Activated T-helper 1 cell treated with Interleukin-2 at 50 U/mL for 16 hours (primary cell): Measurements from ENCODE around the gene POC1A.
A peak's percentile ranks its signal among the peaks of the same experiment; 100 is the strongest.

ENCODE experiments used
- DNase-seq: peaks from one replicate; pipeline ENCODE4 v3.0.0-alpha.2; 2020; ENCODE audit warnings: low read depth

Gene POC1A

DNA sequence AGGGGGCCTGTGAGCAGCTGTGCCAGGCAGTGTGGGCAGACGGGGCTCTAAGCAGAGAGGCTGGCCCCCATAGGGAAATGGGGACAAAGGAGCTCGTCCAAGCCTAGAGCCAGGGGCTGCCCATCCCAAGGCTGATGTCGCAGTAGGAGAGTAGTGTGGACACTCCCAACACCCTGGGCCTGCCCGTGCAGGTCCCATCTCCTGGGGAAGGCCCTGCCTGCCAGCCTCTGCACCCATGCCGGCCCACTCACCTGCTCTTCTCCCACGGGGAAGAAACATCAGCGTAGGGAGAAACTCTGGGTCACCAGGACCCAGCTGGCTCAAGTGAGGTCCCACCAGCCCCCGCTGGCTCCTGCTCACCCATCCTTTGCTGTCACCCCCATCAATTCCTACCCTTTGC lies 87.2 kb downstream of the POC1A start:
- no peak for DNase-seq

DNA sequence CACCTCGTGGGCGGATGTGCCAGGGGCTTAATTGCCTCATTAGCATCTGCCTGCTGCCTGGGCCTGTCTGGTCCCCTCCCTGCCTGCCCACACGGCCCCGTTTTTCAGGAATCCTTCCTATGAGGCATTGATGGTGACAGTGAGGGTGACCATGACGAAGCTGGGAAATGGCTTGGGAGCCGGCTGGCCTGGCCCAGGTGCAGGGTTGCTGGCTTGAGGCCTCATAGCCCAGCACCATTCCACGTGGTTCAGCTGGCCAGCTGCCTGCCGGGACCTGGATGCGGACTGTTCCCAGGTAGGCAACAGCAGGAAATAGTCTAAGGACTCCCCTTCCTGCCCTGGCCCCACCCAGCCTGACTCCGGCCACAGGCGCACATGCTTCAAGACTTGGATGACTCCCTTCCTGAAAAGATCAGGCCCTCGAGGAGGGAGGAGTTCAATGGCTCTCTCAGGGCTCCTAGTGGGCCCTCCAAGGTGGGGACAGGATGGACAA lies 88.9 kb downstream of the POC1A start:
- DNase-seq: no peak

DNA sequence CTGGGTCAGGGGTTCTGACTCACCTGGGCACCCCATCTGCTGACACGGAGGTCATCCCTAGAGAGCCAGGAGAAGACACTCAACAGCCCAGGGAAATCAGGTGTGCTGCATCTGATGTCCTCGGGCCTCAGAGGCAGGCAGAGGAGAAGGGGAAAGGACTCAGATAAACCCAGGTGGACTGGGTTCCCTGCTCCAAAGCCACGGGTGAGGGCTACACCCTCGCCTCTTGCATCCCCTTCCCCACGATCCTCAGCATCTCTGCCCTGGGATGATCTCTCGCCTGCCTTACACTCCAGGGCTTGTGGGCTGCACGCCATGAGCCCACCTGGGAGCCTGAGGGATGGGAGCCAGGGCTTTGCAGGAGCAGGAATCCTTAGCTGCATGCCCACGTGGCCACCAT lies 89.7 kb downstream of the POC1A start:
- no peak for DNase-seq

DNA sequence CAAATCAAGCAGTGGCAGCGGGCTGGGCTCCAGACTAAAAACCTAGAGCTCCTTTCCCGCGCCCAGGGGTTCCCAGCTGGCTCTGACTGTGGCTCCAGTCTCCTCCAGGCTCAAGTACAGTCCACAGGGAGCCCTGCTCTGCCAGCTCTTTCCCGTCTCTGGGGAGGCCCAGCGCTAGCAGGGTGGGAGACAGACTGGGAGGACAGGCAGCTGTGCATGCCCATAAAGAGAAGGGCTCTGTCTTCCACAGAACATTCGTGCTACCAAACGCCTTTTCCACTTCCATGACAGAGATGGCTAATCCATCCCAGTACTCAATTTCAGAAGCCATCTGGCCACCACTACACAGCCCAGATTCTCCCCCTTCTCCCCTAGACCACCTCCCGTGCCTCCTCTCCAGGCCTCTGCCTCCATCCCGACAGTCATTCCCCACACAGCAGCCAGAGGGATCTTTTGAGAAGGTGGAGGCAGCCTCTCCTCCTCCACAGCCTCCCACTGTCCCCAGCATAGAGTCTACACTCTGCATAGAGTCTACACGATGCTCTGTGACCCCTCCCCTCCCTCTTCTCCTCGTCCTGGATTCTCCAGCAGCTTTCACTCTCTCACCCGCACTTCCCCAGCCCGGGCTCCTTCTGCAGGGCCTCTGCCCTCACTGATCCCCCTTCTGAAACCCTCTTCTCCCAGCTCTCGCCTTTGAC lies 91.0 kb downstream of the POC1A start:
- DNase-seq: no peak

DNA sequence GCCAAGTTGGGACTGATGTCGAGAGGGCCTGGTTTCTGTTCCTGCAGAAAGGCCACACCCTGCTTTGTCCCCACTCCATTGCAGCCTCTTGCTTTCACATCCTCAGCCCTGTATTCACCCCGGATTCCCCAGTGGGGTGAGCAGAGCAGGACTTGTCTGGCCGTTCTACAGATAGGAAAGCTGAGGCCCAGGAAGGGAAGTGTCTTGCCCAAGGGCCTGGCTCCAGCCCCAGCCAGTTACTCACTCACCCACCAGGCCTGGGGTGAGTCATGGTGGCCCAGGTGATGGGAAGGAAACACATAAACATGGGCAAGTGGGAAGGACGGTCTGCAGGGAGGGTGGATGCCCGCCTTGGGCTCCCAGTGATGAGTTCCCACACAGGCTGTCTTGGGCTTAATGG lies 91.7 kb downstream of the POC1A start:
- no peak for DNase-seq

DNA sequence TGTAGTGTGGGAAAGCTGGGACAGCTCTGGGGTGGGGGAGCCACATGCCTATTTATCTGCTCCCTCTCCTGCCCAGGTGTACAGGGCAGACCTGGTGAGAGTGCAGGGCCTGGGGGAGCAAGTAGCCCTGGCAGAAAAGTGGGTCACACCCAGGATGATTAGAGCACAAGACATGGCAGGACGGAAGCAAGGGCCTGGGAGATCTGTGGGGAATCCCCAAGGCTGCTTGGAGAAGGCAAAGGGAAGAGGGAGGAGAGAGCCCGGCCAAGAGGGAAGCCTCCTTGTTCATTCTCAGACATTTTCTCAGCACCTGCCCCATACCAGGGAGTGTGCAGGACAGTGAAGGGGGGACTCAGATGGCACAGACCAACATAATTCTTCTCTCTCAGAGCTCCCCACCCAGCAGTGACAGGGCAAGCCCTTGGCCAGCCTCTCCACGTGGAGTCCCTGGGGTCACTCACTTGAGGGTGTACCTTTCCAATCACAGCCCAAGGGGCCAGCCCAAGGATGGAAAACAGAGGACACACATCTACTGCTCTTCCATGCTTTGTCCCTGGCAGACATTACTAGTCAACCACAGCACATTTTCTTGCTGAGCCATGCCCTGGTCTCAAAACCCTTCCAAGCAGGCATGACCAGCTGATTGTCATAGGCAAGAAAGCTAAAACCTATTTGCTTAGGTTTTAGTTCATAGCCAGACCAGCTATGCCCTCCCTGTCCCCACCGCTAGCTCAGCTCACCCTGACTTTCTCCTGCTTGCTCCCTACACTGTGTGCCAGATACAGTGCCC lies 92.9 kb downstream of the POC1A start:
- DNase-seq: no peak

DNA sequence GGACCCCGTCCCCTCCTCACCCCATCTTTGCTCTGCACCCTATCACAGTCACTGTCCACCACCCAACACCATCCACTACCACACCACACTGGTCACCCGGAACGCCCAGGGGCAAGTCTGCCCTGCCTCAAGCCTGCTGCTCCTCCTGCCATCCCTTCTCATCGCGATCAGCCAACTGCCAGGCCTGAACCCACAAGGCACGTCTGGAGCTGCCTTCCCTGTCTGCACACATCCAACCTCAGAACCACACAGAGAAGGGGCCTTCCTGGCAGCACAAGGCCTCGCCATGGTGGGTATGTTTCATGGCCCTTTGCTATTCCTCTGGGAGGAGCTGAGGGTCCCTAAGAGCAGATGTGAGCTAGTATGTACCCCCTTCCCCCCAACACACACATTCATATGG lies 94.4 kb downstream of the POC1A start:
- DNase-seq: no peak

DNA sequence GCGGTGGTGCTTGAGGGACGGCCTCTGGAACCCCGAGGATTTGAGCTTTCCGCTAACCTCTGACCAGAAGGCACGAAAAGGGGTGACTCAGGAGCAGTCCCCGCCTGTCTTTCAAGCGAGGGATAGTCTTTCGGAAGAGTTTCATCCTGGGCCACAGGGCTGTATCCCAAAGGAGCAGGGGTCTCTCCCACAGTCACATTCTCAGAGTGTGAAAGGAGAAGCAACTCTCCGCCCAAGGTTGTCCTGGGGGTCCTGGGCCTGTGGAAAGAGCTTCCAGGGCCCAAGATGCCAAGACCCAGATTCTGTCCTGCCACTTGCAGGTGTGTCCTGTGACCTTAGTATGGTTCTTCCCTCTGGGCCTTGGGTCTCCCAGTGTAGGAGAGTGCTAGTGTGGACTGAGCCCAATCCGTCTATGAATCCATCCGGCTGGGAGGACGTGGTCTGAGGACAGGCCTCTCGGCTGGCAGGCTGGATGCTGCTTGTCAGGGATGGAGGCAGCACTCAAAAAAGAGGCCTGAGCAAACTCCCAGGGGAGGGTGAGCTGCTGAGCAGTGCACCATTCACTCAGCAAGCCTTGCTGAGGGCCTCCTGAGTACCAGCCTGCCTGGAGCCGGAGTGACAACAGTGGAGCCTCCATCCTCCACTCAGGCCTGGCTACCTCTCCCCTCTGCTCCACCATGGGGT lies 96.3 kb downstream of the POC1A start:
- DNase-seq: no peak

DNA sequence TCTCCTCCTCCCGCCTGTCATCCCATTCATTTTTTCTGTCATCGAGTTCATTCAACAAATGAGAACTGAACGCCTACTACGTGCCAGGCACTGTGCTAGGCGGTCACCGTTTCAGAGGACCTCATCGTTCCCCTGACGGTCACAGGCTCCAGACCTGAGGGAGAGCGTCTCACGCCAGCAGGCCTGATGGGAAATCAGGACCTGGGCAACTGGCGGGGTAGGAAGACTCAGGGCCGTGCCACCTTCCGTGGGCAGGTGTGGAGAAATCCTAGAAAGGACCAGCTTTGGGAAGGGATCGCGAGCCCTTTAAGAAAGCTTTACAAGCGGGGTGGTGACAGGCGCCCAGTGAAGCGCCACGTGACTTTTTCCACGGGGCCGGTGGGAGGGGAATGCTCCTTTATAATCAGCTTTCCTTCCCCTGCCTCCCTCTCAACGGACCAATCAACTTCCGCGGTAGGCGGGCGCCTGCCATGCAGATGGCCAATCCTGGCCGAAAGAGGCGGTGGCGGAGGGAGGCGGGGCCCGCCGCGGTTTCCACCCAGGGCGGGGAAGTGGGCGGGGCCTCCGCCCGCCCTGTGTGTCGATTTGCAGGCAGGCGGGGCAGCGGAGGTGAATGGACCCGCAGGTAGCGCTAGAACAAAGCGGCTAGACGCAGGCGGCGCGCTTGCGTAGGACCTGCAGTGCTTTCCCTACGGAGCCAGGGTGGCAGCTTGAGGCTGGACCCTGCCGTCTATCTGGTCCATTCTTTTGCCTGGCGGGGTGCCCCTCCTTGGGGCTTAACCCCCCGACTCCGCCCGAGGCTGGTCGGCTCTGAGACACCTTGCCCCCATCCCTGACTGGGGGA lies 97.0 kb downstream of the POC1A start:
- peak; percentile 100 for DNase-seq

DNA sequence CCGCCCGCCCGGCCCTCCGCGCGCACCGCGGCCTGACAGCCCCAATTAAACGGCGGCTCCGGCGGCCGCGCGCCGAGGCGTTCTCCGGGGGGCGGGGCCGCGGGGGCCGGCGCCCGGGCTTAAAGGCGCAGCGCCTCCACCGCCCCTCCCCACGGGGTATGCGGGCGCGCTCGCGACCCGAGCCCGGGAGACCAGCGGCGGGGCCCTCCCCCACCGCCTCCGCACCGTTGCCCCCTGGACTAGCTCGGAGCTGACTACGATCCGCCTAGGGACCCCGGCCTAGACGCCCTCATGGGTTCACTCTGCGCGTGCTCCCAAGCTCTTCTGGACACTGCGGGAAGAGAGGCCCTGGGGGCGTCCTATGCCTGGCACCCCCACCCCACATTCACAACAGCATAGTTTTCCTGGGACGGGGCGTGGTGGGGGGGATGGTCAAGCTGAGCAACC lies 97.7 kb downstream of the POC1A start, which contains the start of gene DUSP7:
DUSP7 (minus strand) TSS at position 51 of the 447 bp plus-strand sequence. CDS start 205 bp downstream, outside the sequence.
- DNase-seq: peak; percentile 60

DNA sequence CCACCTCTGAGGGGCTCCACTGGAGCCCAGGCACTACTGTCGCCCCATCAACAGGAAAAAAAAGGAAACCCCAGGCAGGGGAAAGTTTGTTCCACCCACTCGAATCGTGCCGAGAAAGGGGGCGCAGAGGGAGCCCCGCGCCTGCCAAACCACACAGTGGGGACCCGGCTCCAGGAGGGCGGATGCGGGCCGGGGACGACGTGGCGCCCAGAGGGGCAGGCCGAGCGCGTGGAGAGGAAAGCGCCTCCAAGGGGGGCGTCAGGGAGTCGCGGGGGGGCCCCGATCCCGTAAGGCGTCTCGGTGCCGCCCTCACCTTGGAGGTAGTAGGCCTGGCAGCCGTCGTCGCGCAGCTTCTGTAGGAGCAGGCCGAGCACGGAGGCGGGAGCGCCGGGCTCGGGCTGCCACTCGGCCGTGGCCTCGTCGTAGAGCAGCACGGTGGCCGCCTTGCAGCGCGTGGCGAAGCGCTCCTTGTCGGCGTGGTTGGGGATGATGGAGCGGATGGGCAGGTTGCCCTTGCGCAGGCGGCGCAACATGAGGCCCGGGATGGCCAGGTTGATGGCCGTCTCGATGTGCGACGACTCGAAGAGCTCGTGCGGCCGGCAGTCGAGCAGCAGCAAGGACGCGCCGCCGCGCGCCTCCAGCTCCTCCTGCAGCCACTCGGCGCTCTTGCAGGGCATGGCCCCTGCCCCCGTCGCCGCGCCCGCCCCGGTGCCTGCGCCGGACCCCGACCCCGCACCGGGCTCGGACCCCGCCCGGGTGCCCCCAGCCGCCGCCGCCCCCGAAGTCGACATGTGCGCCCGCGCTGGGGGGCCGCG lies 98.5 kb downstream of the POC1A start:
- peak; percentile 25 for DNase-seq

DNA sequence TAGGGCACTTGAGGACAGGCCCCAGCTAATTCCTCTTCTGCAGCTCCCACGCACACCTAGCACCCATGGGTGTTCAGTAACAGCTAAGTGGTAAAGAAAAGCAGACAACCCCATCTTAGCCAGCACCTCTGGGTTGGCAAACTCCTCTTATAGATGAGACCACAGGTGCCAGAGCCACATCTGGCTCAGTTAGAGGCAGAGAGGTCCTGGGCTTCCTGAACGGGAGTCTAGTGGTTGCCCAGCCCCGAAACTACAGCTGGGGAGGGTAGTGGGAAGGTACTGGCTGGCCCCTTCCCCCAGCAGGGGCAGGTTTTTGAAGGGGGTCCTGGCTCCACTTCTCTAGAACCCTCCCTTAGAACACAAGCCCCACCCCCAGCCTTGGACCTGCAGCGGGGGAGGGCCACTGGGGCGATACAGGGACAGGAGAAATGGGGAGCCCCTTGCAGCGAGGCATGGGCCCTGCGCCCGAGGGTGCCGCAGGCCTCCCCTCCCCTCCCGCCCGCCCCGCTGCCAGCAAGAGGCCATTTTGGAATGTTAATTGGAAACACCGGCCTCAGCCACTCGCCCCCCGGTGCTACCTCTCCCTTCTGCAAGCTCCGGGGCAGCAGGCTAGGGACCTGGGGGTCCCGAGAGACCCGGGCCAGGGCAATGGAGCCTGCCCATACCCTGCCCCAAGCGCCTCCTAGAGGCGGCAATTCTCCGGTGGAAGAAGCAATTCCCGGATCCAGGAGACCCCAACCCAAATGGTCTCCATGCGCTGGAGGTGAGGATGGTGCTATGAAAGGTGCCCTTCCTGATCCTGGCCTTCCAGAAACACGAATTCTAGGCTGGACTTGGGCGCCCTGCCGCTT lies 99.3 kb downstream of the POC1A start:
- no peak for DNase-seq

DNA sequence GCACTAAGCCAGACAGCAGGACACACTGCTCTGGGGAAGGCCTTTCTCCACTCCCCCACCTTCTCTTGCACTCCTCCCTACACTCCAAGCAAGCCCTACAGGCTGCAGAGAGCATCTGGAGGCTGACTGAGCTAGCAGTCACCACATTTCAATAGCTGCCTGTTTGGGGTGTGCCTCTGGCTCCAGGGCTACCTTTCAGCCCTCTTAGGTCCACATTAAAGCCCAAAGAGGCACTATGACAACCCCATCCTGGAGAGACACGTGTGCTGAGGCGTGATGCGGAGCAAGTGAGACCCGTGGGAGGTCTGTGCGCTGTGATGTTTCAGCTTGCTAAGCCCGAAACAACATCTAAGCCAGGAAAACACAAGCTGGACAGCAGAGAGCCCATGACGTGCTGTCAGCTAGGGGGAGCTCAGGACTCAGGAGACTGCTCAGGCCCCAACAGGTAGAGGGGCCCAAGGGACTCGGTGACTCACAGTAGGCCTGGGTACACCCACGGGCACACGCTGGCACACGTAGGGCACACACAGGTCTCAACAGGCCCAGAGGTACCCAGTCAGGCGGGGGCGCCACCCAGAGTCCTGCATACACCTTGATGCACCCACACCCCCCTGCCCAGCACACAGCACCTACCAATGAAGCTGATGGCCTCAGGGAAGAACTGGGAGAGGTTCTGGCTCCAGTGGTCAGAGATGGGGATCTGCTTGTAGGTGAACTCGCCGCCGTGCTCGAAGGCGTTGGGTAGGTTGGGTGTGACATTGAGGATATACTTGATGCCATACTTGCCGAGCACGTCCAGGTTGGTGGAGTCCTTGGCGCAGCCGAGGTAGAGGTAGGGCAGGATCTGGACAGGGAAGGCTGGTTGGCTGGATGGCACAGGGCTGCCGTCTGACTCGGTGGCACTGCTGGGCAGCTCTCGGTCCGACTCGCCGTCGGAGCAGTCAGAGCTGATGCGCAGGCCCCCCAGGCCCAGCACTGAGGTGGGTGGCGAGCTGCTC lies 100.6 kb downstream of the POC1A start:
- DNase-seq: peak; percentile 15

DNA sequence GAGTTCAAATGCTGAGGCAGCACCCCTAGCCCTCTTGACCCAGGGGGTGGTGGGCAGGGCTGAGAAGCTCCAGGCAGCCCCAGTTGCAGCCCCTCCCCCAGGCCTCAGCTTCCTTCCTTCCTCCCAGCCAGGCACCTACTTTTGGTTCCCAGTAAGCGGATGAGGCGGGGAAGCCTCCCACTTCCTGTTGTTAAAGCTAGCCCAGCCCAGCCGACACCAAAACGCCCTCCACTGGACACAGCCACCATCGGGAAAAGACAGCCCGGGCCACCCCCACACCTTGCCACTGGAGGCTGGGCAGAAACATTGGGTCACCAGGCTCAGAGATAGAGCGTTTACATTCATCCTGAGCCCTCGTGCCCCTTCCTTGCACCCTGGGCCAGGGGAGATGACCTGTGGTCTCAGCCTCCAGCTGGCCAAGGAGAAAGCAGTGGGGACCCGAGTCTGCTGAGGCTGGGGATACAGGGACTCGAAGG lies 101.4 kb downstream of the POC1A start:
- peak; percentile 35 for DNase-seq

DNA sequence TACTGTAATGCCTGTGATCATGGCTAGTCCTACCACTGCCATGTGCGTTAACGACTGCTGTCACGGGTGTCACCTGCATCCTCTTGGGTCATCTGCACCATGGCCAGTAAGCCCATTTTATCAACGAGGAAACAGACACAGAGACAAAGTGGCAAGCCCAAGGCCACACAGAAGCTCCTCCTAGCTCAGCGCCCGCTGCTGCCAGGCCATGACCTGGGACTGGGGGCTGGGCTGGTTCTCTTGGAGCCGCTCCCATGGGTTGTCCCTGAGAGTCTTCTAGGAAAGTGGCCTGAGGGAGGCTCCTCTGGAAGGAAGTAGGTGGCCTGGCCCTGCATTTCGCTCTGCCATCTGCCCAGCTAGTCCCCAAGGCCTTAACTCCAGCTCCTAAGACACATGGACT lies 102.8 kb downstream of the POC1A start:
- no peak for DNase-seq

DNA sequence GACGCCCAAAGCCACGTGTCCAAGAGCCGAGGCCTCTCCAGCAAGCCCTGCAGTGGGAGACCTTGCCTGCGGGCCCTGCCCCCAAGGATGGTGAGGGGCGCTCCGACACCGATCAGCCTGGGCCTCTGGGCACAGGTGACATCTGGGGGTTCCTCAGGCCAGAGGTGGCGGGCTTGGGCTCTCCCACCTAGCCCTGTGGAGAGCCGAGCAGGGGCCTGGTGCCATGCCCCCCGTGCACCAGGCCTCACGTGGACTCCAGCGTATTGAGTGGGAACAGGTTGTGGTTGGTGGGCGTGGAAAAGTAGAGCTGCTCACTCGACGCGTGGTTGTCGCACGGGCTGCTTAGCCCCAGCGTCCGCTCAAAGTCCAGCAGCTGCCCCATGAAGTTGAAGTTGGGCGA lies 103.7 kb downstream of the POC1A start:
- DNase-seq: no peak

DNA sequence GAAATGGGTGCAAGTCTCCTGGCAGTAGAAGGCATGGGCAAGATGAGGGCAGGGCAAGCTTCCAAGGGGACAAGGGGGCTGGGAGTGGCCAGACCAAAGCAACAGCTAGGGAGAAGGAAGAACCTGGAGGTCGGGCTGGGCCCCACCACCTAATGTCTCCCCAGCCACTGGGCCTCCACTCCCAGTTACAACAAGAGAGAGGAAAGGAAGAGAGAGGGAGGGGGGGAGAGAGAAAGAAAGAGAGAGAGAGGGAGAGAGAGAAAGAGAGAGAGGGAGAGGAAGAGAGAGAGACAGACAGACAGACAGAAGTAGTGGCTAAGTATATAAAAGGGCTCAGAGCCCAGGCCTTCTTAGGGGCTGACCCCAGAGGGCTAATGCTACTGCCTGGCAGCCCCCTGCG lies 104.7 kb downstream of the POC1A start:
- no peak for DNase-seq

DNA sequence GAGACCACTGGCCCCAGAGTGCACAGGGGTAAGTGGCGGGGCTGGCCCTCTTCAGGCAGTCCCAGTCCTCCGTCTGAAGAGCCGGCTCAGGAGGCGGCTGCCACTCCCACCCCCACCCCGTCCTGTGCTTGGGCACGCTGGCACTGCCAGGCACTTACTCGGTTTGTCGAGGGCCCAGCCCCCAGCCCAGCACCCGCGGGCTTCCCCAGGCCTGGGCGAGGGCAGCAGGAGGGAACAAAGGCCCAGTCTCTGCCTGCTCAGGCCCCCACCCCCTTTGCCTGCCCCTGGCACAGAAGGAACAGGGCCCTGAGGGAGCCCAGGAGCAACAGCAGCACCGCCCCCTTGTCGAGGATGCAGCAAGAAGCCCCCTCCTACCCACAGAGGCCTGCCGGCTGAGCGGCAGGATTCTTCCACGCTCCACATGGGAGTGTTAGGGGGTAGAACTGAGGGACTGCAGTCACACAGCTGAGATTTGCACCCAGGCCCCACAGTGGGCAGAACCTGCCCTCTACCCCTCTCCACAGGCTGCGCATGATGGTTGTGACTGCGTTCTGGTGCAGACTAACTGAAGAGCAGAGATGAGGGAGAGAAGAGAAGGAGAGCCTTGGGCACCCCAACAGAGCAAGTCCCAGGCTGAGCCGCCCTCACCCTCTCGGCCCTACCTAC lies 106.8 kb downstream of the POC1A start:
- no peak for DNase-seq
